Right ventricle myocardium inferior (tissue), 1 donor: ENCODE data around the gene IRX6. TPM values are rescaled to one million over a fixed set of nuclear protein-coding genes. Genes with fewer than 3 reads are reported as not detected.
A peak's percentile ranks its signal among the peaks of the same experiment; 100 is the strongest.

Experiments used
- ATAC-seq: fragments of 200-7000 bp; cut with Tn5 transposase; one replicate; pipeline ENCODE4 v1.9.1; 2020; ENCODE audit warnings: mild to moderate bottlenecking, moderate library complexity
- DNase-seq: peaks from one replicate; pipeline ENCODE4 v3.0.0; 2021; ENCODE audit errors: missing footprints
- intact Hi-C: fragments of 100-400 bp; cut with DNase I; formaldehyde crosslinking; loops from one replicate; pipeline ENCODE4 v1.11.0; 2022
- total RNA-seq: library from RNA; stranded (reverse); fragmentation: NEBNext Ultra II Directional; extraction: Animal tissue kit (Norgen Biotek cat#: 25700); gene quantifications from one replicate; pipeline ENCODE4 v1.2.1, GENCODE V29; 2021
- donor health status: DM: no; HTN: yes; CAD: no; lungs with severe emphysema.

The IRX6 gene
- total RNA-seq, 1 donor from 2014 or later, result 0.57 TPM

- ATAC-seq (peak; percentile 29), DNase-seq (no peak)
- intact Hi-C loops, result loop anchor here (10.0 kb wide), 4 partner anchors 1095 to 1825 kb away; partner anchors contain the start of gene IRX3
Observed at GRCh38 chr16:55379876-55380390, 55.9 kb downstream of the IRX6 start.

Other genes starting within 250 kb of the IRX6 start
- gene MMP2, start 155.0 kb downstream of the IRX6 start, total RNA-seq, result 135 TPM
- gene LPCAT2, start 184.9 kb downstream of the IRX6 start, total RNA-seq, result 8.6 TPM
- gene CAPNS2, start 242.5 kb downstream of the IRX6 start, total RNA-seq, result not detected